AG09309 (cell line): Measurements from ENCODE around the gene HPSE.

ENCODE experiments used
- DNase-seq: peaks from one replicate; pipeline ENCODE4 v3.0.0-alpha.2; 2010; ENCODE audit warnings: low read depth
- H3K4me3 ChIP-seq: 2 replicates; pipeline ENCODE4 v1.5.1; 2011; ENCODE audit warnings: mild to moderate bottlenecking, low read depth, low read length, moderate library complexity; ENCODE audit not compliant: control insufficient read depth
- CTCF ChIP-seq: IDR thresholded peaks from 2 replicates; pipeline ENCODE4 v1.5.1; 2011; ENCODE audit warnings: mild to moderate bottlenecking, low read depth, low read length, inconsistent platforms; ENCODE audit not compliant: insufficient read depth, control insufficient read depth; ENCODE audit errors: missing control alignments

HPSE gene

GRCh38 chr4:83360018-83360417 lies 25.4 kb upstream of the HPSE start:
- H3K4me3 ChIP-seq = no peak overlapping the region
- TF ChIP-seq CTCF = no peak
- no peak for DNase-seq

GRCh38 chr4:83358410-83358809 lies 23.8 kb upstream of the HPSE start:
- no peak overlapping the region for H3K4me3 ChIP-seq
- DNase-seq = peak; percentile 32
- TF ChIP-seq CTCF = no peak

- no peak overlapping the region for H3K4me3 ChIP-seq
- no peak for TF ChIP-seq CTCF
- DNase-seq = peak; percentile 72
Measured at GRCh38 chr4:83356899-83357661, 22.4 kb upstream of the HPSE start.

GRCh38 chr4:83353516-83353915 lies 18.9 kb upstream of the HPSE start:
- DNase-seq = no peak
- TF ChIP-seq CTCF = no peak
- H3K4me3 ChIP-seq = no peak overlapping the region

GRCh38 chr4:83348074-83348473 lies 13.4 kb upstream of the HPSE start:
- TF ChIP-seq CTCF = no peak
- no peak overlapping the region for H3K4me3 ChIP-seq
- DNase-seq = no peak

- no peak for TF ChIP-seq CTCF
Measured at GRCh38 chr4:83342476-83342875, 7.8 kb upstream of the HPSE start.

More at GRCh38 chr4:83342476-83342875, 7.8 kb upstream of the HPSE start:
- DNase-seq = no peak
- no peak overlapping the region for H3K4me3 ChIP-seq
